WTC11 (cell line): Measurements from ENCODE around the gene LILRB1. TPM values are rescaled to one million over a fixed set of nuclear protein-coding genes. Genes with fewer than 3 reads are reported as not detected.
"Not testable (repeated sequence)": the region's sequence is repeated elsewhere in the genome, so short reads cannot be mapped to it uniquely, and the experiment has no call there.

ENCODE experiments used
- ATAC-seq: fragments of 200-7000 bp; cut with Tn5 transposase; 2 replicates; pipeline ENCODE4 v1.10.0; 2021; ENCODE audit warnings: mild to moderate bottlenecking, moderate library complexity
- CTCF ChIA-PET: fragments of 300-600 bp; sonication (Branson Sonifier 250); formaldehyde crosslinking; loops from one replicate; lab custom pipeline; 2021; ENCODE audit warnings: antibody characterized with exemption; lab: Charles Lee
- POLR2A ChIA-PET: fragments of 350-600 bp; sonication (Branson Sonifier 250); formaldehyde crosslinking; loops from one replicate; lab custom pipeline; 2021; ENCODE audit warnings: antibody characterized with exemption; lab: Charles Lee
- DNase-seq: peaks from one replicate; pipeline ENCODE4 v3.0.0; 2021; ENCODE audit warnings: low spot score
- H3K27ac Mint-ChIP-seq: 2 replicates; pipeline ENCODE4 v1.8.0; 2021; ENCODE audit warnings: mixed read lengths
- H3K27me3 Mint-ChIP-seq: 2 replicates; pipeline ENCODE4 v1.8.0; 2021; ENCODE audit warnings: low read depth, mild to moderate bottlenecking, moderate library complexity, mixed read lengths
- H3K36me3 Mint-ChIP-seq: 2 replicates; pipeline ENCODE4 v1.8.0; 2021; ENCODE audit warnings: mixed read lengths
- H3K4me1 Mint-ChIP-seq: 2 replicates; pipeline ENCODE4 v1.8.0; 2022; ENCODE audit warnings: mixed read lengths
- H3K4me3 Mint-ChIP-seq: 2 replicates; pipeline ENCODE4 v1.8.0; 2021; ENCODE audit warnings: mild to moderate bottlenecking, moderate library complexity, mixed read lengths
- H3K9me3 Mint-ChIP-seq: 2 replicates; pipeline ENCODE4 v1.8.0; 2021; ENCODE audit warnings: mixed read lengths
- ARID4B ChIP-seq: sonication (generic); formaldehyde crosslinking; IDR thresholded peaks from 2 replicates; pipeline ENCODE4 v1.8.0; 2023; ENCODE audit warnings: missing genetic modification reagents, mild to moderate bottlenecking, borderline replicate concordance
- ATF2 ChIP-seq: sonication (generic); formaldehyde crosslinking; IDR thresholded peaks from 2 replicates; pipeline ENCODE4 v1.8.1; 2022; ENCODE audit warnings: low read depth, missing genetic modification reagents, borderline replicate concordance
- CTCF ChIP-seq: fragments of 200-600 bp; IDR thresholded peaks from 2 replicates; pipeline ENCODE4 v1.8.0; 2022; ENCODE audit warnings: antibody characterized with exemption
- IRF2 ChIP-seq: sonication (generic); formaldehyde crosslinking; IDR thresholded peaks from 2 replicates; pipeline ENCODE4 v1.8.0; 2022; ENCODE audit warnings: low read depth, missing genetic modification reagents, borderline replicate concordance
- MLX ChIP-seq: sonication (generic); formaldehyde crosslinking; IDR thresholded peaks from 2 replicates; pipeline ENCODE4 v1.8.1; 2023; ENCODE audit warnings: mild to moderate bottlenecking, missing genetic modification reagents, moderate library complexity
- NFATC4 ChIP-seq: fragments of 250-450 bp; sonication (Bioruptor Pico); IDR thresholded peaks from 2 replicates; pipeline ENCODE4 v1.9.0; 2021; ENCODE audit warnings: mild to moderate bottlenecking
- PRRX2 ChIP-seq: fragments of 250-450 bp; sonication (Bioruptor Pico); IDR thresholded peaks from 2 replicates; pipeline ENCODE4 v1.8.0; 2021; ENCODE audit warnings: mild to moderate bottlenecking
- RORB ChIP-seq: fragments of 250-450 bp; sonication (Bioruptor Pico); IDR thresholded peaks from 2 replicates; pipeline ENCODE4 v1.9.0; 2021; ENCODE audit warnings: mild to moderate bottlenecking
- USF1 ChIP-seq: sonication (generic); formaldehyde crosslinking; IDR thresholded peaks from 2 replicates; pipeline ENCODE4 v1.8.0; 2022; ENCODE audit warnings: mild to moderate bottlenecking, missing genetic modification reagents
- ZNF219 ChIP-seq: sonication (generic); formaldehyde crosslinking; IDR thresholded peaks from 2 replicates; pipeline ENCODE4 v1.8.0; 2023; ENCODE audit warnings: missing genetic modification reagents, mild to moderate bottlenecking, borderline replicate concordance
- ZNF532 ChIP-seq: fragments of 250-450 bp; sonication (Bioruptor Pico); IDR thresholded peaks from 2 replicates; pipeline ENCODE4 v1.9.0; 2021; ENCODE audit warnings: mild to moderate bottlenecking, borderline replicate concordance
- total RNA-seq: library from RNA; stranded (reverse); gene quantifications from 3 replicates; pipeline ENCODE4 v1.2.3, GENCODE V29; 2021

Gene LILRB1
- total RNA-seq, 1 experiment from 2014 or later: not detected

GRCh38 chr19:54594737-54595136, 35.5 kb upstream of the LILRB1 start (continued):
- TF ChIP-seq ARID4B (CRISPR knock-in tag) (no peak), IRF2 (no peak), ZNF532 (CRISPR knock-in tag) (no peak), ATF2 (no peak), USF1 (CRISPR knock-in tag) (no peak), PRRX2 (CRISPR knock-in tag) (no peak), CTCF (no peak), RORB (CRISPR knock-in tag) (no peak), ZNF219 (CRISPR knock-in tag) (no peak)

- H3K27ac Mint-ChIP-seq, H3K4me3 Mint-ChIP-seq, POLR2A ChIA-PET, H3K4me1 Mint-ChIP-seq, ATAC-seq, CTCF ChIA-PET, DNase-seq: not testable (repeated sequence)
- peaks cover 50% of the 10 kb centered on the region for H3K36me3 Mint-ChIP-seq
- peaks cover 72% of the 10 kb centered on the region for H3K9me3 Mint-ChIP-seq
- H3K27me3 Mint-ChIP-seq: peaks cover 10% of the 10 kb centered on the region
These were observed 34.4 kb upstream of the LILRB1 start for GRCh38 chr19:54595680-54596436.

GRCh38 chr19:54600212-54600611, 30.1 kb upstream of the LILRB1 start:
- ATAC-seq: no peak

More at GRCh38 chr19:54600212-54600611, 30.1 kb upstream of the LILRB1 start:
- Mint-ChIP-seq H3K4me3 (no peak overlapping the region), H3K27ac (no peak overlapping the region), H3K4me1 (no peaks in the 10 kb centered on the region), H3K36me3 (peaks cover 39% of the 10 kb centered on the region), H3K27me3 (peaks cover 7% of the 10 kb centered on the region), H3K9me3 (peaks cover 74% of the 10 kb centered on the region)
- DNase-seq: no peak
- TF ChIP-seq NFATC4 (CRISPR knock-in tag): no peak
- no peak for TF ChIP-seq MLX
- TF ChIP-seq, all 79 proteins: peak for 0
- ChIA-PET CTCF (no interaction called here), POLR2A (no interaction called here)
